Measurements from ENCODE around the gene TRIM10.
A peak's percentile ranks its signal among the peaks of the same experiment; 100 is the strongest.

Gene TRIM10

GRCh38 chr6:30152910-30153610 is 8.0 kb downstream of the TRIM10 start:
- POLR2A ChIA-PET: no interaction called here
- TF ChIP-seq ZNF692 (tag by site-specific recombination; IDR thresholded peaks at IDR 0.05): no peak
- TF ChIP-seq ZNF660 (tag by site-specific recombination; IDR thresholded peaks at IDR 0.05): 0 out of 2 replicates have a peak, but pooled peaks have one; percentile 32
- CTCF ChIA-PET: interaction anchor here (0.7 to 6.3 kb wide), 4 partner anchors 9 to 107 kb away, joined by 3 to 80 read pairs (median 4); no protein-coding TSS in a partner anchor

GRCh38 chr6:30152016-30152673 is 8.9 kb downstream of the TRIM10 start:
- peaks cover 27% of the 10 kb centered on the region for H3K4me1 ChIP-seq (ENCODE audit: control insufficient read depth, insufficient read depth, low read length)
- ChIA-PET POLR2A (no interaction called here), CTCF (interaction anchor here (0.5 to 6.3 kb wide), 6 partner anchors 8 to 121 kb away, joined by 3 to 80 read pairs (median 4); no protein-coding TSS in a partner anchor)
- no peaks in the 10 kb centered on the region for H3K36me3 ChIP-seq (ENCODE audit: control insufficient read depth in 2 of 2, insufficient read depth in 1 of 2, low read length in 2 of 2)
- no peak overlapping the region for H3K27ac ChIP-seq (ENCODE audit: extremely low read depth, low read depth, low read length)
- 0 out of 2 replicates have a peak, but pooled peaks have one; percentile 24 for TF ChIP-seq ZSCAN16 (tag by site-specific recombination; IDR thresholded peaks at IDR 0.05)
- TF ChIP-seq ZNF664 (tag by site-specific recombination; IDR thresholded peaks at IDR 0.05): peak; percentile 97
- no peak for TF ChIP-seq ZBTB1 (tag by site-specific recombination; IDR thresholded peaks at IDR 0.05)
- H3K4me3 ChIP-seq (ENCODE audit: low read depth, low read length): no peak overlapping the region
- no peaks in the 10 kb centered on the region for H3K9me3 ChIP-seq (ENCODE audit: control insufficient read depth, insufficient read depth, low read depth, low read length)

More at GRCh38 chr6:30152910-30153610, 8.0 kb downstream of the TRIM10 start:
- H3K4me1 ChIP-seq (ENCODE audit: control insufficient read depth, insufficient read depth, low read length): peaks cover 27% of the 10 kb centered on the region
- no peaks in the 10 kb centered on the region for H3K9me3 ChIP-seq (ENCODE audit: control insufficient read depth, insufficient read depth, low read depth, low read length)
- no peak overlapping the region for H3K27ac ChIP-seq (ENCODE audit: extremely low read depth, low read depth, low read length)
- H3K4me3 ChIP-seq (ENCODE audit: low read depth, low read length): no peak overlapping the region
- no peaks in the 10 kb centered on the region for H3K36me3 ChIP-seq (ENCODE audit: control insufficient read depth in 2 of 2, insufficient read depth in 1 of 2, low read length in 2 of 2)

GRCh38 chr6:30151580-30151979 is 9.4 kb downstream of the TRIM10 start:
- POLR2A ChIA-PET: no interaction called here
- Histone ChIP-seq H3K9me3 (ENCODE audit: control insufficient read depth, insufficient read depth, low read depth, low read length) (no peaks in the 10 kb centered on the region), H3K36me3 (ENCODE audit: control insufficient read depth in 2 of 2, insufficient read depth in 1 of 2, low read length in 2 of 2) (no peaks in the 10 kb centered on the region), H3K4me1 (ENCODE audit: control insufficient read depth, insufficient read depth, low read length) (peaks cover 24% of the 10 kb centered on the region), H3K27ac (ENCODE audit: extremely low read depth, low read depth, low read length) (no peak overlapping the region), H3K4me3 (ENCODE audit: low read depth, low read length) (no peak overlapping the region)
- CTCF ChIA-PET: interaction anchor here (0.5 to 6.3 kb wide), 5 partner anchors 13 to 121 kb away, joined by 3 to 80 read pairs (median 5); no protein-coding TSS in a partner anchor
- TF ChIP-seq ZNF350 (tag by site-specific recombination; IDR thresholded peaks at IDR 0.05) (no peak), ZNF654 (tag by site-specific recombination; IDR thresholded peaks at IDR 0.05; ENCODE audit: low read depth) (no peak), EGR2 (tag by site-specific recombination; IDR thresholded peaks at IDR 0.05; ENCODE audit: low read depth) (no peak), ZNF48 (tag by site-specific recombination; IDR thresholded peaks at IDR 0.05) (no peak), ZNF660 (tag by site-specific recombination; IDR thresholded peaks at IDR 0.05) (no peak), ZFP37 (tag by site-specific recombination; IDR thresholded peaks at IDR 0.05) (no peak)

- H3K4me3 ChIP-seq (ENCODE audit: low read depth, low read length): no peak overlapping the region
- no peak overlapping the region for H3K27ac ChIP-seq (ENCODE audit: extremely low read depth, low read depth, low read length)
- ChIA-PET POLR2A (no interaction called here), CTCF (interaction anchor here (1.5 to 6.3 kb wide), 2 partner anchors 12 to 19 kb away, joined by 5 to 80 read pairs; no protein-coding TSS in a partner anchor)
- no peaks in the 10 kb centered on the region for H3K9me3 ChIP-seq (ENCODE audit: control insufficient read depth, insufficient read depth, low read depth, low read length)
- no peak for TF ChIP-seq ZNF513 (tag by site-specific recombination; IDR thresholded peaks at IDR 0.05)
- TF ChIP-seq SETDB1 (IDR thresholded peaks at IDR 0.05; ENCODE audit: insufficient read length, low read length): no peak
- no peak for TF ChIP-seq ZNF10 (tag by site-specific recombination; IDR thresholded peaks at IDR 0.05)
- no peak for TF ChIP-seq ZNF169 (tag by site-specific recombination; IDR thresholded peaks at IDR 0.05)
- H3K4me1 ChIP-seq (ENCODE audit: control insufficient read depth, insufficient read depth, low read length): peaks cover 17% of the 10 kb centered on the region
- H3K36me3 ChIP-seq (ENCODE audit: control insufficient read depth in 2 of 2, insufficient read depth in 1 of 2, low read length in 2 of 2): no peaks in the 10 kb centered on the region
Measured at GRCh38 chr6:30150671-30151395, 10.2 kb downstream of the TRIM10 start.
